HG02571 (cell line): ENCODE data around the gene MRC2.
"Not testable (repeated sequence)": the region's sequence is repeated elsewhere in the genome, so short reads cannot be mapped to it uniquely, and the experiment has no call there.

Experiments used
- ATAC-seq: cut with Tn5 transposase; IDR thresholded peaks from one replicate; pipeline ENCODE4 v1.9.1; 2021; ENCODE audit warnings: mild to moderate bottlenecking, moderate library complexity; ENCODE audit not compliant: unreplicated experiment

The MRC2 gene, protein sequence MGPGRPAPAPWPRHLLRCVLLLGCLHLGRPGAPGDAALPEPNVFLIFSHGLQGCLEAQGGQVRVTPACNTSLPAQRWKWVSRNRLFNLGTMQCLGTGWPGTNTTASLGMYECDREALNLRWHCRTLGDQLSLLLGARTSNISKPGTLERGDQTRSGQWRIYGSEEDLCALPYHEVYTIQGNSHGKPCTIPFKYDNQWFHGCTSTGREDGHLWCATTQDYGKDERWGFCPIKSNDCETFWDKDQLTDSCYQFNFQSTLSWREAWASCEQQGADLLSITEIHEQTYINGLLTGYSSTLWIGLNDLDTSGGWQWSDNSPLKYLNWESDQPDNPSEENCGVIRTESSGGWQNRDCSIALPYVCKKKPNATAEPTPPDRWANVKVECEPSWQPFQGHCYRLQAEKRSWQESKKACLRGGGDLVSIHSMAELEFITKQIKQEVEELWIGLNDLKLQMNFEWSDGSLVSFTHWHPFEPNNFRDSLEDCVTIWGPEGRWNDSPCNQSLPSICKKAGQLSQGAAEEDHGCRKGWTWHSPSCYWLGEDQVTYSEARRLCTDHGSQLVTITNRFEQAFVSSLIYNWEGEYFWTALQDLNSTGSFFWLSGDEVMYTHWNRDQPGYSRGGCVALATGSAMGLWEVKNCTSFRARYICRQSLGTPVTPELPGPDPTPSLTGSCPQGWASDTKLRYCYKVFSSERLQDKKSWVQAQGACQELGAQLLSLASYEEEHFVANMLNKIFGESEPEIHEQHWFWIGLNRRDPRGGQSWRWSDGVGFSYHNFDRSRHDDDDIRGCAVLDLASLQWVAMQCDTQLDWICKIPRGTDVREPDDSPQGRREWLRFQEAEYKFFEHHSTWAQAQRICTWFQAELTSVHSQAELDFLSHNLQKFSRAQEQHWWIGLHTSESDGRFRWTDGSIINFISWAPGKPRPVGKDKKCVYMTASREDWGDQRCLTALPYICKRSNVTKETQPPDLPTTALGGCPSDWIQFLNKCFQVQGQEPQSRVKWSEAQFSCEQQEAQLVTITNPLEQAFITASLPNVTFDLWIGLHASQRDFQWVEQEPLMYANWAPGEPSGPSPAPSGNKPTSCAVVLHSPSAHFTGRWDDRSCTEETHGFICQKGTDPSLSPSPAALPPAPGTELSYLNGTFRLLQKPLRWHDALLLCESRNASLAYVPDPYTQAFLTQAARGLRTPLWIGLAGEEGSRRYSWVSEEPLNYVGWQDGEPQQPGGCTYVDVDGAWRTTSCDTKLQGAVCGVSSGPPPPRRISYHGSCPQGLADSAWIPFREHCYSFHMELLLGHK (N-terminal part only)

DNA sequence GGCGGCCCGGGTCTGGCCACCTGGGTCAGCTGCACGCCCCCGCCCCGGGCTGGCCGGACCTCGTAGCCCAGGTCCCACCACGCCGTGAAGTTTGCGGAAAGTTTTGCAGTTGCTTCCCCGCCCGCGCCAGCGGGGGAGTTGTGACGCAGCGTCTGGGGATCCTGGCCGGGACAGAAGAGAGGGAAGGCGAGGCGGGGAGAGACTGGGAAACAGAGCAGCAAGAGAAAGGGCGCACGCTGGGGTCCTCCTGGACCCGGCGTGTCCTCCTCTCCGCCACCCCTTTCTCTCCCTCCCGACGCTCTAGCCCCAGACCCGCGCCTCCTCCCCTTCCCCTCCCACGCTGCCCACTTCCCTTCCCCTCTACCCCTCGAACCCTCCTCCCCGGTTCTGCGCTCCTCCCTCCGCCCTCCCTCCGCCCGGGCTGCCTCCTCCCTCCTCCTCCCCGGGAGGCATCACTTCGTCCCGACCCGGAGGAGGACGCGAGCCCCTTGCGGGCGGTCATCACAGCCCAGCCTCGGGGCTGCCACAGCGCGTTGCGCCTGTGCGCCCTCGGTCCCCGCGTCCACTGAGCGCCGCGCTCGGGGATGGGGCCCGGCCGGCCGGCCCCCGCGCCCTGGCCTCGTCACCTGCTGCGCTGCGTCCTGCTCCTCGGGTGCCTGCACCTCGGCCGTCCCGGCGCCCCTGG is at the start of gene MRC2:
MRC2 (plus strand) TSS at position 452 of the 685 bp plus-strand sequence; CDS start at position 585, 133 bp downstream.
- ATAC-seq: peak; percentile 45

DNA sequence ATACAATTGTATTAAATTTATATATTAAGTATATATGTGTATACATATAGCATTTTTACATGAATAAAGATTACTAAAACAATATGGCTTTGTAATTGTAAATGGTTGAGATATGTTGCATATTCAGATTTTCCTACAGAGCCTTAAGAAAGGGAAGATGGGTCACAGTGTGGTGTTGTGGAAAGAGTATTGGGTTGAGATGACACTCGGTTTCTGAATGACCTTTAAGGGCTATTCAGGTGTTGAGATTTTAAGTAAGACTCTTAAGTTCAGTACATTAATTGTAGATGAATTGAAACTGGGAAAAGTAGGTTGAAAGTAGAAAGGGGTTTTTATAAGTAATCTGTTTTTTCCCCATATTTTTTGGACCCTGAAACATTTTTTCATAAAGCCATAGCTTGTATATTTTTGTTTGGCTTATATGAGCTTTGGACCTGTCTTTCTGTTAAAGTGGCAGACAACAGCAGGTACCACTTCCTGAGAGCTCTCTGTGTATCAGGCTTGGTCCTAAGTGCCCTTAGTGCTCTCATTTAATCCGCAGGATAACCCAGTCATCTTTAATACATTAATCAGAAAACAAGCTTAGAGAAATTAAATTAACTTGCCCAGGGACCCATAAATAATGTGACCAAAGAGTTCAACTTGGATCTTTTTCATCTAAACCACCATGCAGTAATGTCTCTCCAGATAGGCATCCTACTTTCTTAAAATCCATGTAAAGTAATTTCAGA is 48.5 kb upstream of the MRC2 start:
- ATAC-seq: no peak

DNA sequence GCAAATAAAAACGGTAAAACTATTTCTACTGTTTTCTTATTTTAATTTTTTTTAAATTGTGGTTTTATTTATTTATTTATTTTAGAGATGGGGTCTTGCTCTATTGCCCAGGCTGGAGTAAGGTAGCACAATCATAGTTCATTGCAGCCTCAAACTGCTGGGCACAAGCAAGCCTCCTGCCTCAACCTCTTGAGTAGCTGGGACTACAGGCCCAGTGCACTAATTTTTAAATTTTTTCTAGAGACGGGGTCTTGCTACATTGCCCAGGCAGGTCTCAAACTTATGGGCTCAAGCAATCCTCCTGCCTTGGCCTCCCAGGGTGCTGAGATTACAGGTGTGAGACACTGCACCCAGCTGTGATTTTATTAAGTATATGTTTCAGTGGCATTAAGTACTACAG is 46.5 kb upstream of the MRC2 start:
- no peak for ATAC-seq

DNA sequence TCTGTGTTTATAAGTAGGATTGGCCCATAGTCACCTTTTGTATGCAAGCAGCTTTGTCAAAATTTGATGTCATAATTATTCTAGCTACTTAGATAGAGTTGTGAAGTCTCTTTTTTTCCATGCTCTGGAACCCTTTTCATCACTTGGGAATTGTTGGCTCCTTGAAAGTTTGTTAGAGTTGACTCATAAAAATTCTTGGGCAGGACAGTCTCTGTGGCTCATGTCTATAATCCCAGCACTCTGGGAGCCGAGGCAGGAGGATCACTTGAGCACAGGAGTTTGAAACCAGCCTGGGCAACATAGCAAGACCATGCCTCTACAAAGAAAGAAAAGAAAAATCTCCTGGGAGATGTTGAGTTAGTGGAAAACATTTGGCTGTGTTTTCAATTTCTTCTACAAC is 45.7 kb upstream of the MRC2 start:
- ATAC-seq: no peak

DNA sequence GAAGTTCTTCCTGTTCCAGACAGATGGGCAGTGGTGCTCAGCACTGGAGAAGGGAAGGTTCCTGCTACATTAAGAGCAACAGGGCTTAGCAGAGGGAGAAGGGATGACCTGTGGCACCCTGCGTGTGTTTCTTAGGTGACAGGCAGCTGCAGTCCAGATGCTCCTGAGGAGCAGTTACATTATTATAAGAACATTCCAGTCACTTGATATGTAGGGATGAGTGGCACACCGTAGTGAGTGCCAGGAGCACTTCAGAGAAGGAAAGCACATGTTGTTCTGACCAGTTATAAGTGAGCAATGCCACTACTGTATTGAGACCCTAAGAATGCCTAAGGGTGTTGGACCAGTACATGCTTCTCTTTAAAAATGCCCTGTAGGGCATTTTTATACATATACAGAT is 39.9 kb upstream of the MRC2 start:
- no peak for ATAC-seq

DNA sequence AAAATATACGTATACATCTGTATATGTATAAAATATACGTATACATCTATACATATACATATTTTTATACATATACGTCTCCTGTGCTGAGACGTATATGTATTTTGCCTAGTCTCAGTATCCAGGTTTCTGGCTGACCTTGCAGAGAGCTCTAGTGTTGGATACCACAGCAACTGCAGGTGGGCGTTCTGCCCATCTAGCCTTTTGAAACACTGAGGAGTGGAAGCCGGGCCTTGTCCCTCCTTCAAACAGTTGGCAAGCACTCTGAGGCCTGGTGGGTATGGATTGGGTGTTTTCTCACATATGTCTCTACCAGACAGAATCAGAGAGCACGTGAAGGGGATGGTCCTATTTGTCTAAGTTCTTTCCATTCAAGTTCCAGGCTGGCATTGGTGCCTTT is 39.4 kb upstream of the MRC2 start:
- no peak for ATAC-seq

DNA sequence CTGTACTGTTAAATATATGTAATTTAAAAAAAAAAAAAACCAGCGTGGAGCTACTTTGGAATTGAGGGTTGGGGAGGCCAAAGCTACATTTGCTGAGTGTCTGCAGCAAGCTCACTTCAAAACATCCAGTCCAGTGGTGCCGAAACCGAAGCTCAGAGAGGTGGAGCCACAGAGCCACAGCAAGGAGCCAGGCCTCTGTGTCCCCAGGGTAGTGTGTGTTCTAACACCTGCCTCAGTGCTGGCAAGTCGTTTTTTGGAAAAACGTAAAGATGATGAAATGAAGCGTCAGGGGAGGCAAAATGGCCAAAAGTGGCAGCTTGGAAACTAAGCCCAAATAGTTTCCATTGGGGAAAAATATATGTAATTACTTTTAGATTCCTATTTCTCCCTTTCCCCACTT is 36.1 kb upstream of the MRC2 start:
- no peak for ATAC-seq

DNA sequence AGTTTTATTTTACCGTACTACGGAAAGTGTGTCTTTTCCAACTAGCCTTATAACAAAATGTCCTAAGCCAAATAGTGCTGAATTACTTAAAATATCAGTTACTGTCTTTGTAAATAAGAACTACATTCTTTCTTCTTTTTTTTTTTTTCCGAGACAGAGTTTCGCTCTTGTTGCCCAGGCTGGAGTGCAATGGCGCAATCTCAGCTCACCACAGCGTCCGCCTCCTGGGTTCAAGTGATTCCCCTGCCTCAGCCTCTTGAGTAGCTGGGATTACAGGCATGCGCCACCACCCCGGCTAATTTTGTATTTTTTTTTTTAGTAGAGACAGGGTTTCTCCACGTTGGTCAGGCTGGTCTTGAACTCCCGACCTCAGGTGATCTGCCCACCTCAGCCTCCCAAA is 35.6 kb upstream of the MRC2 start:
- ATAC-seq: not testable (repeated sequence)

DNA sequence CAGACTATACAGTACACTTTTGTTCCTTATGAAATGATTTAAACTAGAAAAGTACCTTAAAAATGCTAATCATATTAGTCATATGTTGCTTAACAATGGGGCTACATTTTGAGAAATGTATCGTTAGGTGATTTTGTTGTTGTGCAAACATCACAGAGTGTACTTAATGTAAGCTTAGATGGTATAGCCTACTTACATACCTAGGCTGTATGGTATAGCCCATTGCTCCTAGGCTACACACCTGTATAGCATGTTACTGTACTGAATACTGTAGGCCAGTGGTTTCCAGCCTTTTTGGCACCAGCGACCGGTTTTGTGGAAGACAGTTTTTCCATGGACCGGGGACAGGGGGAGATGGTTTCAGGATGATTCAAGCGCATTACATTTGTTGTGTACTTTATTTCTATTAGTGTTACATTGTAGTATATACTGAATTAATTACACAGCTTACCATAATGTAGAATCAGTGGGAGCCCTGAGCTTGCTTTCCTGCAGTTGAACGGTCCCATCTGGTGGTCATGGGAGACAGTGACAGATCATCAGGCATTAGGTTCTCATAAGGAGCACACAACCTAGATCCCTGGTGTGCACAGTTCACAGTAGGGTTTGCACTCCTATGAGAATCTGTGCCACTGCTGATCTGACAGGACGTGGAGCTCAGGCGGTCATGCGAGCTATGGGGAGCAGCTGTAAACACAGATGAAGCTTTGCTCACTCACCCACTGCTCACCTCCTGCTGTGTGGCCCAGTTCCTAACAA is 35.0 kb upstream of the MRC2 start:
- ATAC-seq: no peak

DNA sequence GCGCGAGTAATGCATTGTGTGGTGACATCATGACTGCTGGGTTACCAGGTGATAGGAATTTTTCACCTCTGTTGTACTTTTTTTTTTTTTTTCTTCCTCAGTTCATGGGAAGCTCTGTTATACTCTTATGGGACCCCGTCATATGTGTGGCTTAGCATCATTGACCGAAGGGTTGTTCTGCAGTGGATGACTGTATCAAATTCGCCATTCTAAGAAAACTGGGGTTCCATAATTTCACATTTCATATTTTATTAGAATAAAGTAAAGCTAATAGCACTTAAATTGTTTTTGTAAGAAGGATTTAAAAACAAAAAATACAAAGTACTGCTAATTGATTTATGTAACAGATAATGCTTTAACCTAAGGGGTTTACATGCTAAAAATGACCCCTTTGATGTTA is 32.0 kb upstream of the MRC2 start:
- ATAC-seq: no peak

DNA sequence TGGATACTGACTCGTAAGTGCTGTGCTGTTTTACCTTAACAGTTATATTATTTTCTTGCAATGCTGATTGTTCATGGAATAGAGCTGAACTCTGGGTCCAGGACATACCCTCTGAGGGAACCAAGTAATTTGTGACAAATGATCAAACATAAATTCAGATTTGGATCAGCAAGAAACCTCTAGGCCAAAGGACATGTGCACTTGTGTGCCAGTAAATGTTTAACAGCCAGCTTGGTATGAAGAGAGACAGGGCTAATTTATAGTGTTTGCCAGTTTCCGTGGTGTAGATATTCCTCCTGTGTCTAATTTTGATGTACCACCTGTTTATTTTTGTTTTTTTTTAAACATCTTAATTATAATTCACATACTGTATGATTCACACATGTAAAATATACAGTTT is 30.8 kb upstream of the MRC2 start:
- no peak for ATAC-seq

DNA sequence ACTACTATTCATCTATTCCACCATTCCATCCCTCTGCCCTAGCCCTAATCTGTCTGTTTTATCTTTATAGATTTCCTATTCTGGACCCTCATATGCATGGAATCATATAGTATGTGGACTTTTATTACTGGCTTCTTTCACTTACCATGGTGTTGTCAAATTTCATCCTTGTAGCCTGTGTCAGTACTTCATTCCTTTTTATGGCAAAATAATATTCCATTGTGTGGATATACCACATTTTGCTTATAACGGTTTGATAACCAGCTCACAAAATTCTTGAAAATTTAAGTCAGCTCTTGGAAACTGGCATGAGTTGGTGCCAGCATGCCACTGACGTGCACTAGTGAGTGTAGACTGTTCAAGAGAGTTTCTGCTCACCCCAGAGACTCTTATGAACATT is 30.3 kb upstream of the MRC2 start:
- ATAC-seq: no peak

DNA sequence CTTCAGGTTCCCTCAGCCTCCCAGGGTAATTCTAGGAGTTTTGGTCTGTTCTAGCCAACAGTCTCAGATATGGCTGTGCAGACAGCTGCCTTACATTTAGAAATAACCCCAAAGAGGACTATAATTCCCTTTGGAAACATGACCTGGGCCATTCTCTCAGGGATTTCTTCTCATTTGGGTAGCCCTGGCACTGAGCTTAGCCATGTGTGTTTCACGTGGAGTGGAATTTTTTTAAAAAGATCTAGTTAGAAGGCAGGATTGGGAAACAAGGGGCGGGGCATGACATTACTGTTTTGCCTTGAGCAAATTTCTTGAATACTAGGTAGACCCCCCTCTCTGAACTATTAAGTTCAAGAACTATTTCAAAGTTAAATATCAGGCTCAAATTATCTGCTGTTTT is 29.6 kb upstream of the MRC2 start:
- no peak for ATAC-seq

DNA sequence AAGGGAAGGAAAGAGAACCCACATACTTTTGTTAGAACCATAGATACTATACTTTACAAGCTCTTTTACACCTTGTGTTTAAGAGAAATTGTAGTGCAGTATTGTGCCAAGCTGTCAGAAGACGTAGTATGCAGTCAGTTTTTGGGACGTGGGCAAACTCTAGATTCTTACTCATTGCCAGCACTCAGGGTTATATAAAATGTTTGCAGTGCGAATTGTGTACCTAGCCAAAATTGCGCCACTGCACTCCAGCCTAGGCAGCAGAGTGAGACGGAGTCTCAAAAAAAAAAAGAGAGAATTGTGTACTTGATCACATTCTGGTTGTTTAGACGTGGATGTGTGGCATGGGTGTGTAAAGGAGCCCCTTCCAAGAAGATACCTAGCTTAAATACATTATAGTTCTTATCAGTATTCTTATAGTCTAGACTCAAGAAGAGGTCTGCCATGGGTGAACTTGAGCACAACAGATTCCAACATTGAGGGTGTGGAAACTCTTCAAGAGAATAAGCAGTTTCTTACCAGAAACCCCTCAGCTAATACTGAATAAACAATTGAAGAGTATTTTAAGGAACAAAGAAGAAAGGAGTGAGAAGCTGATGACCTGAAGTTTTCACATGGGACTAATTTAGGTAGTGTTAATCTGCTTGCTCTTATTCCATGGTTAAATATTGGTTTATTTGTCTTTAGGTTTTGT is 27.4 kb upstream of the MRC2 start:
- no peak for ATAC-seq

DNA sequence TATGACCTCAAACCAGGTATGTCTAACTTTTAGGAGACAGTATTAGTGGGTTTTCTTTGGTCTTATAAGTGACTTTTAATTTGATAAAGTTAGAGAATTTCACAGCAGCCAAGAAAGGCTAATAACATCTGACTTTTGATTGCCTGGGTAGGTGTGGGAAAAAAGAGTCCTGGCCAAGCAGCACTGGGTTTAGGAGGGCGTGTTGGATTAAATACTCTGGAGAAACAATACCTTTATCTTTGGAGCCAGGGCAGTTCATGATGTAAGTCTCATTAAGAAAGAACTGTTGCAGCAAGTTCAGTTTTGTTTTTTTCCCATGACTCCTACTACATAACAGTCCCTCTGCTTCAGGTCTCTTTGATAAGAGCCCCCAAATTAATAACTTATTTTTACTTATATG is 26.7 kb upstream of the MRC2 start:
- ATAC-seq: no peak

DNA sequence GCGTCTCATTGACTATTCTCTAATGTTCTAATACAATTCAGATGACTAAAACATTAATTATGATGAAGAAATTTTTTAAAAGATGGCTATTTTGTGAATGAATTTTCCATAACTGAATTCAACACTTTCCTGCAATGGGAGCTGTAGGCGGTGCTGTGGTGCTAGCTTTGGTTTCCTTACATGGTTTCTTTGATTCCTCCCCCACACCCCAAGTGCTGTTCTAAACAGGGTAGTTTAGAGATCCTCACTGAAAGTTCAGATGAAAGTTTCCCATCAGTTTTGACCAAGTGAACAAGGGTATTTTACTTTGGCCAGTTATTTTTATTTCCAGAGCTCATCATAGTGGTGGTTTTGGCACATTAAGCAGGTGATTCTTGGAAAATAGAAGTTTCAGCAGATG is 26.0 kb upstream of the MRC2 start:
- no peak for ATAC-seq

DNA sequence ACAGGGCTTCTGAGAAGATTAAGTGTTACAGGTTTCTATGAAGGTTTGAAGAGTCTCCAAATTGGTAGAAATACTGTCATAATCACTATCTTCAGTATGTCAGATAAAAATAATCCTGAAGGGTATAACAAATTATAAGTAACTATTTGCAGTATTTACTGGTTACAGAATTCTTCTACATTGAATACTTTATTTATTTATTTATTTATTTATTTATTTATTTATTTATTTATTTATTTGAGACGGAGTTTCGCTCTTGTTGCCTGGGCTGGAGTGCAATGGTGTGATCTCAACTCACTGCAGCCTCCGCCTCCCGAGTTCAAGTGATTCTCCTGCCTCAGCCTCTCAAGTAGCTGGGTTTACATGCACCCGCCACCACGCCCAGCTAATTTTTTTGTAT is 23.7 kb upstream of the MRC2 start:
- ATAC-seq: not testable (repeated sequence)

DNA sequence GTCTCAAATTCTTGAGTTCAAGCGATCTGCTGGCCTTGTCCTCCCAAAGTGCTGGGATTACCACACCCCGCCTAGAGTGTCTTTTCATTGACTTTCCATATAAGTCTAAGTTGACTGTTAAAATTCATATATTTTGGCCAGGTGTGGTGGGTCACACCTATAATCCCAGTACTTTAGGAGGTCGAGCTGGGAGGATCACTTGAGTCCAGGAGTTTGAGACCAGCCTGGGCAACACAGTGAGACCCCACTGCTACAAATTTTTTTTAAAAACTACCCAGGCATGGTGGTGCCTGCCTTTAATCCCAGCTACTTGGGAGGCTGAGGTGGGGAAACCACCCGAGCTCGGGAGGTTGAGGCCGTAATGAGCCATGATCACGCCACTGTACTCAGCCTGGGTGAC is 21.9 kb upstream of the MRC2 start:
- ATAC-seq: no peak

DNA sequence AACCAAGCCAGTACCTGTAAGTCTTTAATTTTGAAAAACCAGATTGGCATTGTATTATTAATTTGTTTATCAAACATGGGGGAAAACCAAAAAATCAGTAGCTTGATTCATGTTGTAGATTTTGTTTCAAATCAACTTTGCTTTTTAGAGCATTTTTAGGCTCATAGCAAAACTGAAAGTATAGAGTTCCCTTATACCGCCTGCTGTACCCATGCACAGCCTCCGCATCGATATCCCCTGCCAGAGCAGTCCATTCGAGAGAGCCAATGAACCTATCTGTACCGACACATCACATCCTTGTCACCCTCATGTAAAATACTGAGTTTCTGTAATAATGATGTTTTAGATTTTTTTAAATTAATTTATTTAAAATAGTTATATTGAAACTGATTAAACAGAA is 16.2 kb upstream of the MRC2 start:
- ATAC-seq: peak; percentile 76
